HG03135 (cell line): ENCODE measurements around the gene HIP1.
"Not testable (repeated sequence)": the region's sequence is repeated elsewhere in the genome, so short reads cannot be mapped to it uniquely, and the experiment has no call there.

Experiments
- ATAC-seq: cut with Tn5 transposase; IDR thresholded peaks from one replicate; pipeline ENCODE4 v1.9.1; 2021; ENCODE audit warnings: mild to moderate bottlenecking, moderate library complexity; ENCODE audit not compliant: unreplicated experiment

HIP1 gene

GRCh38 chr7:75717746-75718145, 21.0 kb downstream of the HIP1 start:
- not testable (repeated sequence) for ATAC-seq

DNA sequence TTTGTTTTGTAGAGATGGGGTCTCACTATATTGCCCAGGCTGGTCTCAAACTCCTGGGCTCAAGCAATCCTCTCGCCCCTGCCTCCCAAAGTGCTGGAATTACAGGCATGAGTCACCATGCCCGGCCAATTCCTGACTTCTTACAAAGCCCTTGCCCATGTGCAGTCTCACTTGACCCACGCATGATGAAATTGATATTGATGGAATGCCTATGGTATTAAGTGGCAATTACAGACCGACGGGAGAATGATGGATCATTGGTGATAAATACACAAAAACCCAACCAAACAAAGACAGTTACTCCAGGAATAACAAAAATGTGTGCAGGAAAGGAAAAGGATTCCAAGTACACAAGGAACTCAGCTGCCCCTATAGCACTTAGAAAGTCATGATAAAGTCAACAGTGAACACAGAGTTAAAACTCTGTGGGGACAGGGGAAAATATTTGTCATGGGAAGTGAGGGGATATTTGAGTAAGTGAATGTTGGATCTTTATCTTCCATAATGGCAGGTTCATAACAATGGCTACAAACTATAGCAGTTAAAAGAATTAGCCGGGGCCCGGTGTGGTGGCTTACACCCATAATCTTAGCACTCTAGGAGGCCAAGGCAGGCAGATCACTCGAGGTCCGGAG, 21.6 kb downstream of the HIP1 start:
- ATAC-seq, result no peak

GRCh38 chr7:75715864-75716263, 22.9 kb downstream of the HIP1 start:
- ATAC-seq, result no peak

DNA sequence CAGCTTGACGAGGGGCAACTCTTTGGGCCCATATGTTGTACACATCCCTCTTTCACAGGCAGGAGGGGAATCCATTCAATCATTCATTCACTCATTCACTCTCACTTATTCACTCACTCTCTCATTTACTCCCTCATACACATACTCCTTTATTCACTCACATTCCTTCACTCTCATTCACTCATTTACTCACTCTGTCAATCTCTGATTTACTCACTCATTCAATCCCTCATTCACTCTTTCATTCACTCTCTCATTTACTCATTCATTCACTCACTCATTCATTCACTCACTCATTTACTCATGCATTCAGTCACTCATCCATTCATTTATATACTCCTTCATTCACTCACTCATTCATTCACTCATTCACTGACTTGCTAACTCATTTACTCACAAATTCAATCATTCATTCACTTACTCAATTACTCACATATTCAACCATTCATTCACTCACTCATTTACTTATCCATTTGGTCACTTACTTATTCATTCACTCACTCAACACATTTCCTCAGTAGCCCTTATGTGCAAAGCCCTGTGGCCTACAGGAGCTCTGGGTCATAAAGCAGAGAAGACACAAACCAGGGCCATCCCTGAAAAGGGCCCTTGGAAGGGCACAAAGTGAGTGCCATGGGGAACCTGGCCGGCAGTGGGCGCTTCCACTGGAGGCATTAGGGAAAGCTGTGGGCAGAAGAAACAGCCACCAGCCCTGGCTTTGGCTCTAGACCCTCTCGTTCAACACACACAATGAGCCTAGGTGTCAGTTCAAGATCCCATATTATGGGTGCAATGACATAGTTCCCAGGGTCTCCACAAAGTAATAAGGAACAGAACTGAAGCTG, 26.0 kb downstream of the HIP1 start:
- no peak for ATAC-seq

- no peak for ATAC-seq
Observed at GRCh38 chr7:75711656-75712514, 26.9 kb downstream of the HIP1 start.

DNA sequence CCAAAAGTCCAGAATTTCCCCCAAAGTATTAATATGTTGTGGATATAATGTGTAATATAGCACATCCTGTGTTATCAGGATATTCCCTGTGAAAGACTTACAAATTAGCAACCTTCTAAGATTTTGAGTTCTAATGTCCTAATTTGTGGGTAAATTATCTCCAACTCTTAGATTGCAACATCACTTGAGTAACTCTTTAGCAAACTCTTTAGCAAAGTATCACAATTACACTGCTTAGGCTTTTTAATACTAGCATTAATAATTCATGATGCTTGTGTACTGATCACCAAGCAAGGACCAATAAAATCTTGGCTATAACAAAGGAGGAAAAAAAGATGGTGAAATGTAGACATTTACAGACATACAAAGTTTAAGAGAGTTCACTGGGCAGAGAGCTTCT, 27.7 kb downstream of the HIP1 start:
- no peak for ATAC-seq

GRCh38 chr7:75704928-75705327, 33.8 kb downstream of the HIP1 start:
- no peak for ATAC-seq

- no peak for ATAC-seq
Observed at GRCh38 chr7:75702515-75702914, 36.2 kb downstream of the HIP1 start.

- no peak for ATAC-seq
Observed at GRCh38 chr7:75699993-75700392, 38.7 kb downstream of the HIP1 start.

GRCh38 chr7:75698358-75698757, 40.4 kb downstream of the HIP1 start:
- no peak for ATAC-seq

DNA sequence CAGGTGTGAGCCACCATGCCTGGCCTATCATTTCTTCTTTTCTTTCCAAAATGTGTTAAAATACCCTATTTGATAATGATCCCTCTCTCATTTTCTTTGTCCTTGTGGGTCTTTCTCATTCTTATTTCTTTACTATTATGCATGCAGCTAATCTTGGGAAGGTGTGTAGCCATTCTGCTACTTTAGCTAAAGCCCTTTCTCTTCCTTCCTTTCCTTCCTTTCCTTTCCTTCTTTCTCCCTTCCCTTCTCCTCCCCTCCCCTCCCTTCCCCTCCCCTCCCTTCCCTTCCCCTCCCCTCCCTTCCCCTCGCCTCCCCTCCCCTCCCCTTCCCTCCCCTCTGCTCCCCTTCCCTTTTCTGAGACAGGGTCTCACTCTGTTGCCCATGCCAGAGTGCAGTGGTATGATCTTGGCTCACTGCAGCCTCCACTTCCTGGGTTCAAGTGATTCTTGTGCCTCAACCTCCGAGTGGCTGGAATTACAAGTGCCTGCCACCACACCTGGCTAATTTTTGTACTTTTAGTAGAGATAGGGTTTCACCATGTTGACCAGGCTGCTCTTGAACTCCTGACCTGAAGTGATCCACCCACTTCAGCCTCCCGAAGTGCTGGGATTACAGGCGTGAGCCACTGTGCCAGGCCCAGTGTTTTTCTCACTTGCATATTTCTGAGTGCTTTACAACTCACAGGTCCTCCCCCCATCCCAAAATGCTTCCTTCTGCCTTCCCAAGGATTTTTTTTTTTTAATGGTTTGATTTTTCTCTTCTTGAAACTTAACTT, 42.3 kb downstream of the HIP1 start:
- no peak for ATAC-seq

DNA sequence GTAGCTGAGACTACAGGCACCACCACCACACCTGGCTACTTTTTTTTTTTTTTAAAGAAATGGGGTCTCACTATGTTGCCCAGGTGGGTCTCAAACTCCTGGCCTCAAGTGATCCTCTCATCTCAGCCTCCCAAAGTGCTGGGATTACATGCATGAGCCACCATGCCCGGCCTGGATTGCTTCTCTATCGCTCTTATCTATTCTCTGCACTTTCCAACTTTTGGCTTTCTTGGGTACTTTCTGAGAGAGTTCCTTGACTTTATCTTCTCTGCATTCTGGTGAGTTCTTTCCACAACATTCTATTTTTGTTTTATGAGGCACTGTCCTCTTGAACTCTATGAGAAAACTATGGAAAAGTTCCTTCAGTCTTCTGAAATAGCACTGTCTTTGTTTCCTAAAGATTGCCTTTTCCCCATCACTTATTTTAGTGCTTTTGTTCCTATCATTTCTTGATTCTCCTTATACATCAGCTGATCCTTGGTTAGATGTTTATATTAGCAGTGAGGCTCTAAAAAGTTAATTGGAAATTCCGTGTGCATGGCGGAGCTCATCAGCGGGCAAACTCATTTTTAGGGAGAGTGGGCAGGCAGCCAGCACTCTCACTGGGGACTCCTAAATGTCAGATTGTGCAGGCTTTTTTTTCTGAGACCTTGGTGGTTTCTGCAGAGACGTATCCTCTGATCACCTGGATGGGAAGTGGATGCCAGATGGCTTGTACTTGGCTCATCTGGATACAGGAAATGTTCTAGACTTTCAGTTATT, 43.9 kb downstream of the HIP1 start:
- no peak for ATAC-seq

DNA sequence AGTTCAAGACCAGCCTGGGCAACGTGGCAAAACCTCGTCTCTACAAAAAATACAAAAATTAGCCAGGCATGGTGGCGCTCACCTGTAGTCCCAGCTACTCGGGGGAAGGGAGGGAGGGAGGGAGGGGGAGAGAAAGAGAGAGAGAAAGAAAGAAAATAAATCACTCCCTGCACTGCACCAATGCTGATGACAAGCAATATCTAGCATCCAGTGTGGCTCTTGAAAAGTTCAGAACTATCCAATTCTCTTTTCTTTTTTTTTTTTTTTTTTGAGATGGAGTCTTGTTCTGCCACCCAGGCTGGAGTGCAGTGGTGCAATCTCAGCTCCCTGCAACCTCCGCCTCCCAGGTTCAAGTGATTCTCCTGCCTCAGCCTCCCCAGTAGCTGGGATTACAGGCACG, 45.1 kb downstream of the HIP1 start:
- ATAC-seq, result not testable (repeated sequence)

DNA sequence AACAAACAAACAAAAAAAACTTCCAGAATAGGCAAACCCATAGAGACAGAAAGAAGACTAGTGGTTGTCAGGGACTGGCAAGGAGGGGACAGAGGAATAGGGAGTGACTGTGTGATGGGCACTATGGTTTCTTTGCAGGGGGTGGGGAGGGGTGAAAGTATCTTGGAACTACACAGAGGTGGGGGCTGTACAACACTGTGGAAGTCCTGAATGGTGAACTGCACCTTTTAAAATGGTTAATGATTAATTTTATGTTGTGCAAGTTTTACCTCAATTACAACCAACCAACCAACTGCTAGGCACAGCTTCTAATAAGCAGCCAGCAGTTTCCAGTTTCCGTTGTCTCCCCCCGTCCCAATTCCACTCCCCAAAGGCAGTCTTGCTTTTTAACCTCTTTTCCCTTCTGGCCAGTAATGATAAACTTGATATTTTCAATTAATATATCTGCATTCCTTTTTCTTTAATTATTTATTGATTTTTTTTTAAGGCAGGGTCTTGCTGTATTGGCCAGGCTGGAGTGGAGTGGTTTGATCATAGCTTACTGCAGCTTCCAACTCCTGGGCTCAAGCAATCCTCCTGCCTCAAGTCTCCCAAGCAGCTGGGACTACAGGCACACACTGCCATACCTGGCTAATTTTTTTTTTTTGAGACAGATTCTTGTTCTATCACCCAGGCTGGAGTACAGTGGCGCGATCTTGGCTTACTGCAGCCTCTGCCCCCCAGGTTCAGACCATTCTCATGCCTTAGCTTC, 46.8 kb downstream of the HIP1 start:
- ATAC-seq, result no peak

DNA sequence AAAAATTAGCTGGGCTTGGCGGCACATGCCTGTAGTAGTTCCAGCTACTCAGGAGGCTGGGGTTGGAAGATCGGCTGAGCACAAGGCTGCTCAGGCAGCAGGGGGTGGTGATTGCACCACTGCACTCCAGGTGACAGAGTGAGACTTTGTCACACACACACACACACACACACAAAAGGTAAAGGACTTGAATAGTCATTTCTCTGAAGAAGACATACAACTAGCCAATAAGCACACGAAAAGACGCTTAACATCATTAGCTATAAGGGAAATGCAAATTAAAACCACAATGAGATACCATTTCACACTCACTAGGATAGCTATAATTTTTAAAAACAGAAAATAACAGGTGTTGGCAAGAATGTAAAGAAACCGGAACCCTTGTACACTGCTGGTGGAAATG, 48.6 kb downstream of the HIP1 start:
- no peak for ATAC-seq

- no peak for ATAC-seq
Observed at GRCh38 chr7:75689246-75690099, 49.3 kb downstream of the HIP1 start.

GRCh38 chr7:75688200-75689136, 50.3 kb downstream of the HIP1 start:
- ATAC-seq, result no peak
